Activated T-cell treated with anti-CD3 and anti-CD28 coated beads for 48 hours (primary cell): Measurements from ENCODE around the gene MLXIP.
A peak's percentile ranks its signal among the peaks of the same experiment; 100 is the strongest.
"Not testable (repeated sequence)": the region's sequence is repeated elsewhere in the genome, so short reads cannot be mapped to it uniquely, and the experiment has no call there.

ENCODE experiments used
- DNase-seq: peaks from one replicate; pipeline ENCODE4 v3.0.0-alpha.2; 2020; ENCODE audit warnings: low read depth

The MLXIP gene

DNA sequence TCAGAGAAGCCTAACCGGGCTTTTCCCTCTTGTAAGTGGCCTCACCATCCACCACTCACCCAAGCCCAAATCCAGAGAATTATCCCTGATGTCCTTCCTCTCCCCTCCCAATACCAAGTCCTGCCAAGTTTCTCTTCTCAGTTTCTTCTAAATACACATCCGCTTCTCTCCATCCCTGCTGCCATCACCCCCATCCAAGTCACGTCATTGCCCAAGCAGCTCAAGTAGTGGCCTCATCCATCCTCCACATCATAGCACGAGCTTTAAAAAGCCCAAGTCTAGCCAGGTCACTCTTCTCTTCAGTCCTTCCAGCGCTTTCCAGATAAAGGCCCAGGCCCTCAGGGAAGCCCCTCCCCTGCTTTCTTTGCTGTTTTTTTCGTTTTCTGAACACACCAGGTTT lies 70.1 kb downstream of the MLXIP start:
- DNase-seq = no peak

DNA sequence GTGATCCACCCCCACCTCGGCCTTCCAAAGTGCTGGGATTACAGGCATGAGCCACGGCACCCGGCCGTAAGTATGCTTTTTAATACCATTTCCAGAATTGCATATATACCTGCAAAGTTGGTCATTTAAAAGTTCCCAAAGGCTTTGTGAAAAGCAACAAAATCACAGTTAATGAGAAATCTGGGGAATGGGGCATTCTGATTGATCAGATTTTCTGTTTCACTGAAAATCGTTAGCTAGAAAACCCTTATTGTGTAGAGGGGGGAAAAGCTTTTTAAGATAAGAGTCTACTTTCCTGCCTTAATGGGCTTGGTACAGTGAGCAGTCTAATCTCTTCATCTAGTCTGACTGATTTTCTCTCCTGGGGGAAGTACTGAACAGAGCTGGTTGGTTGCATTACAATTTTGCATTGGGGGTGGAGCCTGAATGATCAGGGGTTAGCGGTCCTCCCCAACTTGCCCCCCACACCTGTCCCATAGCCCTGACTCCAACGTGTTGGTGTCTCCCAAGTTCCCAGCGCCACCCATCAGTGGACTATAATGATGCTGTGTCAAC lies 71.6 kb downstream of the MLXIP start:
- DNase-seq = no peak

DNA sequence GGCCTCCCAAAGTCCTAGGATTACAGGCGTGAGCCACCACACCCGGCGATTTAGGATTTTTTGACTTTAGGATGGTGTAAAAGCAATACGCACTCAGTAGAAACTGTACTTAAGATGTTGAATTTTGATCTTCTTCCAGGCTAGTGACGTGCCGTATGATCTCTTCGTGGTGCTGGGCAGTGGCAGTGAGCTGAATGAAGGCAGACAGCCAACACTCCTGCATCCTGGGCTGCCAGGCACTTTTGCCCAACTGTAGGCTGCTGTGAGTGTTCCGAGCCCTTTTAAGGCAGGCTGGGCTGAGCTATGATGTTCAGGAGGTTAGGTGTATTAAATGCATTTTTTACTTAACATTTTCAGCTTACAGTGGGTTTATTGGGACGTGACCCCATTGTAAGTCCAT lies 74.2 kb downstream of the MLXIP start:
- DNase-seq = no peak

DNA sequence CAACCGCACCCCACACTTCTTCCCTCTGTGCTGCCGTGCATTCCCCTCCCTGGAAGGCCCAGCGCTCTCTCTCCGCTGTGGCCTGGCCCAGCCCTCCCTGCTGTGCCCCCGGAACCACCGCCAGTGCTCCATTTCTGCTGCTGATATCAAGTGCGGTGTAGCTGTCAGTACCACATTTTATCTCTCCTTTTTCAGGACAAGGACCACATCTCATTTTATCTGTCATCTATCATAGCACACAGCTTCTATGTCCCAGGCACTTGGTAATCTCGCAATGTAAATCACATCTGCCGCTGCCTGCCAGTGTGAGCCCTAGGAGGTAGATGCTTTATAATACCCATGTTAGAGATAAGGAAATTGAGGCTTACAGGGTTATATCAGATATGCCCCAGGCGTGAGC lies 77.1 kb downstream of the MLXIP start:
- DNase-seq = no peak

DNA sequence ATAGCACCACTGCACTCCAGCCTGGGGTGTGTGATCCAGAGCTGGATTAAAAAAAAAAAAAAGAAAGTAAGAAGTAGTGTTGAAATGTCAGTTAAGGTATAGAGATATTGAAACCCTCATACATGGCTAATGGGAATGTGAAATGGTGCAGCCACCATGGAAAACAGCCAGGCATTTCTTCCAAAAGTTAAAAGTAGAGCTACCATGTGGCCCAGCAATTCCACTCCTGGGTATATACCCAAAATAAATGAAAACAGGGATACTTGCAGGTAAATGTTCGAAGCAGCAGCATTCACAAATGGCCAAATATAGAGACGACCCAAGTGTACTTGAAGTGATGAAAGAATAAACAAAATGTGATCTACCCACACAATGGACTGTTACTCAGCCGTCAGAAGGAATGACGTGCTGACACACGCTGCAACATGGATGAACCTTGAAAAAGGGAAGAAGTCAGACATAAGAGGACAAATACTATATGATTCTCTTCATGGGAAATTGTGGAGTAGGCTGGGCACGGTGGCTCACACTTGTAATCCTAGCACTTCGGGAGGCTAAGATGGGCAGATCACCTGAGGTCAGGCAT lies 80.2 kb downstream of the MLXIP start:
- DNase-seq = no peak

DNA sequence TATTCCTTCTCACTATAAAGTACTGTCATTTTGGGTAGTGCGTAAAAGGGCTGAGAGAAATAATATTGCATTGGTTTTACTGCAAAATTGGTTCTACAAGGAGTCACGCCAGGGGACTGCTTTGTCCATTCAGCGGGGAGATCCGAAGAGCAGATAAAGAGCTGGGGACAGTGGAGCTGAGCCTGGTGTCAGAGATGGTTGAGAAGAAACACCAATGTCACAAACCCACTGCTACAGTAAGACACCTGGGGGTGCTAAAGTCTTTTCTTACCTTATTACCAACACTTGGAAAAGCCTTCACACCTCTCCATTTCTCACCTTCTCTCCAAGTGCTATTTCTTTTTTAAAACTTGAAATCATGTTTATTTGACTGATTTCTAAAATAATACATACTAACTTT lies 81.3 kb downstream of the MLXIP start:
- DNase-seq = no peak

DNA sequence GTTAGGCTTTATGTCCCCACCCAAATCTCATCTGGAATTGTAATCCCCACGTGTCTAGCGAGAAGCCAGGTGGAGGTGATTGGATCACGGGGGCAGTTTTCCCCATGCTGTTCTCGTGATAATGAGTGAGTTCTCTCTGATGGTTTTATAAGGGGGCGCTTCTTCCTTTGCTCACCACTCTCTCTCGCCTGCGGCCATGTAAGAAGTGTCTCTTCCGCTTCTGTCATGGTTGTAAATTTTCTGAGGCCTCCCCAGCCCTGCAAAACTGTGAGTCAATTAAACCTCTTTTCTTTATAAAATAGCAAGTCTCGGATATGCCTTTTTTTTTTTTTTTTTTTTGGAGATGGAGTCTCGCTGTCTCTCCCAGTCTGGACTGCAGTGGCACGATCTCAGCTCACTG lies 82.2 kb downstream of the MLXIP start:
- no peak for DNase-seq

DNA sequence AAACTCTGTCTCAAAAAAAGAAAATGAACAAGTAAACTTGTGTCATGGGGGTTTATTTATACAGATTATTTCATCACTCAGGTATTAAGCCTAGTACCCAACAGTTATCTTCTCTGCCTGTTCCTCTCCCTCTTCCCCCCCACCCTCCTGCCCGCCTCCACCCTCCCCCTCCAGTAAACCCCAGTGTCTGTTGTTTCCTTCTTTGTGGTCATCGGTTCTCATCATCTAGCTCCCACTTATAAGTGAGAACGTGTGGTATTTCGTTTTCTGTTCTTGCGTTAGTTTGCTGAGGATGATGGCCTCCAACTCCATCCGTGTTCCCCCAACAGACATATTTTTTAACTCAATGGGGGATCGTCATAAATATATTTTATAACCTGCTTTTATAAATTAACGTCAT lies 83.1 kb downstream of the MLXIP start:
- no peak for DNase-seq

DNA sequence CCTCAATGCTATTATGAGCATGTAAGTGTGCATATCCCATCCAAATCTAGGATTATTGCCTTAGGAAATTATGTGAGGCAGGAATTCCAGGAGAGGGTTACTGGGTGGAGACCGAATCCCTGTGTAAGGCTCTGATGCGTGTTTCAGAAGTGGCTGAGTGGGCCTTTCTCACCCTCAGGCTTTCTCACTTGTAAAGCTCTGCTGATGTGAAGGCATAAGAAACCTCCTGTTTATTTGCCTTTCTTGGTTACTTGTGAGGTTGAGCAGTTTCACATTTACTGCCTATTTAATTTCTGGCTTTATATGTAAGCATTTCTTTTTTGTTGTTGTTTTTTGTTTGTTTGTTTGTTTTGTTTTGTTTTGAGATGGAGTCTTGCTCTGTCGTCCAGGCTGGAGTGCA lies 84.4 kb downstream of the MLXIP start:
- no peak for DNase-seq

DNA sequence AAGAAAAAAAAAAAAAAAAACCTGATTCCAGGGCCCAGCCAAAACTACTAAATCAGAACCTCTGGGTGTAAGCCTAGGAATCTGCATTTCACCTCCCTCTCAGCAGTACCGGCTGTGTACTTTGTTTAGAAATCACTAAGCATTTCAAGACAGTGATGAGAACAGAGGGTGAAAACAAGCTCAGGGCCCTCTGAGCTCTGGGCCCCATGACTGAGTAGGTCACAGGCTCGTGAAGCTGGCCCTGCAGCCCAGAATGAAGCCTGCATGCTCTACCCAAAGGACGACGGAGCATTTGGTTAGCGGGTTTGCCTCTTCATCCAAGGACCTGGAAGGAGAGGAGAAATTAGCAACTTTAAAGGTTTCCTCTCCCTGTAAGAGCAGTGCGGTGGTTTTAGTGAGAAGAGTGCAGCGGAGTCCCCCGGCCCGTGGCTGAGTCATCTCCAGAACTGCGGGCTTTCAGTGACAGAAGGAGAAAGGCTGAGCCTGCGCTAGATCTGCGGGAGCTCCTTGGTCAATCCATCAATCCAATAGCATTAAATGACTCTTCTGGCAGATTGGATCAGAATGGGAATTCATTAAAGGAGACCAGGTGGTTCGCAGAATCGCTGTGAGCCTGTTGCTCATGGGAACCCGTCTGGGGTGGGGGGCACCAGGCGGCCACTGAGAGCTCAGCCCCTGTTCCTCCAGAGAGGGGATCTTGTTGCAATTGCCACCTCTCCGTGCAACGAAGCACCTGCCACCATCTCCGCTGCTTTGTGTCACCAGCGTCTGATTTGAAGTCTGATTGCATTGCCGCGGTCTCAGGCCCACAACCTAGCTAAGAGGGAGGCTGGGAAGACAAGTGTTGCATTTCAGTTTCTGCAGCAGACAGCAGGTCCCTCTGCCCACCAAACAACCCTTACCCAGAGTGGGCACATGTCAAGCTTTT lies 88.1 kb downstream of the MLXIP start:
- peak; percentile 58 for DNase-seq

DNA sequence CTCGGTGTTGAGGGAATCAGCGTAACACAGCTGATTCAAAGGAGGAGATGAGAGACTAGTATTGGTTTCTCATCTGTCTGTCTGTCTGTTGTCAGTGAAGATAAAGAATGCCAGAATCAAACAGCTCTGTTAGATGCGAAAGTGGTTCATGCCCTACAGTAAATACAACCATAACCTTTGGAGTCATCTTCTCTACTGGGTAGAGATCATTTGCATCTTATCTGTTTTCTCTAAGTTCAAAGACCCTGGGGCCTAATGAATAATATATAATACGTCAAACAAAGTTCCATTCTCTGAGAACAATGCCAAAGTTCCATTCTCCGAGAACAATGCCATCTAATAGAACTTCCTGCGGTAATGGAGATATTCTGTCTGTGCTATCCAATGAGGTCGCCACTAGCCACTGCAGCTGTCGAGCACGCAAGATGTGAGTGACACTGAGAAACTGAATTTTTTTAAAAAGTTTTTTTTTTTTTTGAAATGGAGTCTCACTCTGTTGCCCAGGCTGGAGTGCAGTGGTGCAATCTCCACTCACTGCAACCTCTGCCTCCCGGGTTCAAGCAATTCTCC lies 88.9 kb downstream of the MLXIP start:
- no peak for DNase-seq

DNA sequence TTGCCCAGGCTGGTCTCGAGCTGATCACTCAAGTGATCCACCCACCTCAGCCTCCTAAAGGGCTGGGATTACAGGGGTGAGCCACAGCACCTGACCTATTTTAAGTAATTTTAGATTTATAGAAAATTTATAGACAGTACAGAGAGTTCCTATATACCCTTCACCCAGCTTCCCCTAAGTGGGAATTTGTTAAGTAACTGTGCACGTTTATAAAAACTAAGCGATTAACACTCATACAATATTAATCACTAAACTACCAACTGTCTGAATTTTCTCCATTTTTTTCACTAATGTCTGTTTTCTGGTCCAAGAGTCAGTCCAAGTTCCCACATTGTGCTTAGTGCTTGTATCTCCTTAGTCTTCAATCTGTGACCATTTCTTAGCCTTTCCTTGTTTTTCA lies 89.9 kb downstream of the MLXIP start:
- no peak for DNase-seq

DNA sequence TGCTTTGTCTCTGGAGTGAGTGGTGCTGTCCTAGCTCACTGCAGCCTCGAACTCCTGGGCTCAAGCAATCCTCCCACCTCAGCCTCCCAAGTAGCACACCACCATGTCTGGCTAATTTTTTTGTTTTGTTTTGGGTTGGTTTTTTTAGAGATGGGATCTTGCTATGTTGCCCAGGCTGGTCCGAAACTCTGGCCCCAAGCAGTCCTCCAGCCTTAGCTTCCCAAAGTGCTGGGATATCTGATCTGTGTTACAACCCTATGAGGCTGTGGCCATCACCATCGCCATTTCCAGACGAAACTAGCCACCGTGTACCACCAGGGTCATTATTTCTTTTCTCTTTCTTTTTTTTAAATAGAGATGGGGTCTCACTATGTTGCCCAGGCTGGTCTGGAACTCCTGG lies 92.8 kb downstream of the MLXIP start:
- no peak for DNase-seq

DNA sequence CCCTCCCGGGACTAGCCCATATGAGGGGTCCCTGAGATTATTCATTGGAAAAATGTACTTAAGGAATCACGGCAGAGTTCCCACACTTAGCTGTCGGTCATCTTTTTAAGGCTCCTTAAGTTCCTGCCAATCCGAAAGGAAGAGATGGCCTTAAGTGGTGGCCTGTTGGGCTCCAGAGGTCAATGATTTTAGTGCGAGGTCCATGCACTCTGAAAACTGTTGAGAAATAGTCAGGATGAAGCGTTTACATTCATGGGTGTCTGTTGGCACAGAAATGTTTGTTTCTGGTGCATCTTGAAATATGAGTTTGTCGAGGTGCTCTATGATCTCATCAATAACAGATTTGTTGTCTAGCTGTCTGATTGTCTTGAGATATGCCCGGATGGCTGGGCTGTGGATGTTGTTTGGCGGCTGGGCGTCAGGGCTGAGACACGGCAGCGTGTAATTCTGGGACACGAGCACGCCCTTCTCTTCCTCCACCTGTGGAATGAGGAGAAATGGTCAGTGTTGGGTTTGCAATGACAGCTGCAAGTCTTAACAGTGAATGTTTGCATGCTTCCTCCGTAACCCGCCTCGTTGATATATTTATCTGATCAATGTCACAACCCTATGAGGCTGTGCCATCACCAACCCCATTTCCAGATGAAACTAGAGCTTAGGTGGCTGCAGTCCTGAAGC lies 93.8 kb downstream of the MLXIP start:
- DNase-seq = no peak

DNA sequence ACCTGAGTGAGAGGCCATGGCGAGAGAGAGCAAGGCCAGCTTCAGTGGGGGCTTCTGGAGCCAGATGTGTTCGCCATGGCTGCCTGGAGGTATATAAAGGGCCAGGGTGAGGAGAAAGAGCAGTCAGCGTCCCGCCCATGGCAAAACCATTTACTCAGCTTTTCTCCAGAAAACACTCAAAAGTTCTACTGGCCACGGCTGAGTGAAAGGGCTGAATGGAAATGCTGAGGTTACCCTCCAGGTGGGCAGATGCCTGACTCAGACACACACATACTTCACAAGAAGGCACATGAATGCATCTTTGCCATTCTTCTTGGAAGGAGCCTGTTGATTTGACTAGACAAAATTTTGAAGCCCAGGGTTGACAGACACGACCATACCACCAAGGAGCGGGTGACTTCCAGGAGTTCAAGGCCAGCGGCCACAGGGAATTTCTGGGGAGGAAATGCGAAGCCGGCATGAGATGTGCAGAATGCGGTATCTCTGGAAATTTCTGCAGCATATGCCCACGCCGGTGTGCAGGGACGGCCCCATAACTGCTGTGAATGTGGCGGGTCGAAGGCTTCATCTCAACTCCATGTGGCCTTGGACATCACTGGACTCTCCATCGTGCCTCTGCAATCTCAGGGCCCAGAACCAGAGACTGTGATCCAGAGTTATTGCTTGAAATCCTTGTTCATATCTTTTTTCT lies 95.7 kb downstream of the MLXIP start, which contains the start of gene IL31:
Gene IL31 (minus strand): TSS at position 67 of the 691 bp plus-strand sequence. CDS start 49 bp downstream, at position 18.
- peak; percentile 45 for DNase-seq

DNA sequence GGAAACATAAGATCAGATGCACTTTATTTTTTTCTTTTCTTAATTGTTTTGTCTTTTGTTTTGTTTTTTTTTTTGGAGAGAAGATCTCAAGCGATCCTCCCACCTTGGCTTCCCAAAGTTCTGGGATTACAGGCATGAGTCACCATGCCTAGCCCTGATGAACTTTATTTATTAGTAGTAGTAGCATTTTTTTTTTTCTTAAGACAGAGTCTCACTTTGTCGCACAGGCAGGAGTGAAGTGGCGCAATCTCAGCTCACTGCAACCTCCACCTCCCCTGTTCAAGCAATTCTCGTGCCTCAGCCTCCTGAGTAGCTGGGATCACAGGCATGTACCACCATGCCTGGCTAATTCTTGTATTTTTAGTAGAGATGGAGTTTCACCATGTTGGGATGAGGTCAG lies 97.9 kb downstream of the MLXIP start:
- DNase-seq = not testable (repeated sequence)

DNA sequence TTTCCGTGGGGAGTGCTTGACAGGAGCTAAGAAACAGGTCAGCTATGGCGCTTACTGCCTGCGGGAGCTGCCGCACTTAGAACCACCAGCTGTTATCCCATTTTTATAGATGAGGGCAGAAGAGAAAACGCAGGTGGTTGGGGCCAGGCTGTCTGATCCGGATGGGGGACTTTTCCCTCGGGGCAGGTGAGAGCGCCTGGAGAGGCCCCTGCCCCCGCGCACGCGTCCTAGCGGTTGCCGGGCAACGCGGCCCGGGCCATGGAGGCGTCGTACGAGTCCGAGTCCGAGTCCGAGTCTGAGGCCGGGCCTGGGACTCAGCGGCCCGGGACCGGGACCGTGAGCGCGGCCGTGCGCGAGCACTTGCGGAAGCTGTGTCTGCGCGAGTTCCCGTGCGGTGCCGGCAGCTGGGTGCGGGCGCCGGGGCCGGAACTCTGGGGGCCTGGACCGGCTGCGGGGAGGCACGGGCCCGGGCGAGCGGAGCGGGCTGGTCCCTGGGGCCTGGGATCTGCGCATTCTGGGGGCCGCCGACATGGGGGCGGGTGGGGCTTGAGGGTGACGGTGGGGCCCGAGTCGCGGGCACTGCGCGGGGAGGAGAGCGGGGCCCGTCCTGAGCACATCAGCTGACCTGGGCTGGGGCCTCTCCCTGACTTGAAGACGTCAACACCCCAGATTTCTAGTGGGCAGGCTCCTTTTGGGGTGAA lies 104.5 kb downstream of the MLXIP start, which contains the start of gene LRRC43:
Gene LRRC43 (plus strand): TSS at position 237 of the 701 bp plus-strand sequence. CDS start 22 bp downstream, at position 259.
- DNase-seq = no peak

DNA sequence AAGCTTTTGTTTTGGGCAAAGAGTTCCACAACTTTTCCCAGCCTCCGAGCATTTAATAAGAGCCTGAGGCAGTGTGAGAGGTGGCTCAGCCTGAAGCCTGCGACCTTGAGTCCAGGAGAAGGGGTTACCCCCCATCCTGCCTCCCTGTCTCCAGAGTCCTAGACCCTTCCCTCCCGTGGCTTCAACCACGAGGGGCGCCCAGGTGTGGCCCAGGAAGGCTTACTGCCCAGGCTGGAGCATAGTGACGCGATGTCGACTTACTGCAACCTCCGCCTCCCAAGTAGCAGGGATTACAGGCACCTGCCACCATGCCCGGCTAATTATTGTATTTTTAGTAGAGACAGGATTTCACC lies 105.0 kb downstream of the MLXIP start:
- DNase-seq = no peak

DNA sequence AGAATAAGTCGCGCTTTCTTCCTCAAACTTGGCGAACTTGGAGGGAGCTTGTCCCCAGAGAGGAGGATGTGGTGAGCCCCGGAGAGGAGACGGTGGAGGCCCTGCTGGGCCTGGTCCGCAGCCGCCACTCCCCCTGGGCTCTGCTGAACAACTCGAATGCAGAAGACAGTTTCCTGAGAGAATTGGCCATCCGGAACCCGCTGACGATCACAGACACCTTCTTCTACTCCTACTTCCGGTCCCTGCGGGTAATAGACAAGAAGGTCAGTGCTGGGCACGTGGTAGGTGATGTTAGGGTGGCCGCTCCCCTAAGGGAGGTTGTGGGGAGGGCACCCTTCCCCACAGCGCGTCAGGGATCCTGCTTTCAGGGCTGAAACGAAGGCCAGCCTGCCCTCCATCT lies 106.0 kb downstream of the MLXIP start:
- no peak for DNase-seq

DNA sequence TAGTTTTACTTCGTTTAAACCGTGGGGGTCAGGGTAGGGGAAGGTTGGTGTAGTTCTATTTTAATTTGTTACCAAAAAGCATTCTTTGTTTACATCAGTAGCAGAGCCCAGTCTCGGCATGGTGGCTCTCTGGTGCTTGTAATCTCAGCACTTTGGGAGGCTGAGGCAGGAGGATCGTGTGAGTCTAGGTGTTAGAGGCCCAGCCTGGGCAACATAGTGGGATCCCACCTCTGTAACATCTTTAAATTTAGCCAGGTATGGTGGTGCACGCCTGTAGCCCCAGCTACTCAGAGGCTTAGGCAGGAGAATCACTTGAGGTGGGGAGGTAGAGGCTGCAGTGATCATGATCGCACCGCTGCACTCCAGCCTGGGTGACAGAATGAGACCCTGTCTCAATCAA lies 106.5 kb downstream of the MLXIP start:
- DNase-seq = no peak

DNA sequence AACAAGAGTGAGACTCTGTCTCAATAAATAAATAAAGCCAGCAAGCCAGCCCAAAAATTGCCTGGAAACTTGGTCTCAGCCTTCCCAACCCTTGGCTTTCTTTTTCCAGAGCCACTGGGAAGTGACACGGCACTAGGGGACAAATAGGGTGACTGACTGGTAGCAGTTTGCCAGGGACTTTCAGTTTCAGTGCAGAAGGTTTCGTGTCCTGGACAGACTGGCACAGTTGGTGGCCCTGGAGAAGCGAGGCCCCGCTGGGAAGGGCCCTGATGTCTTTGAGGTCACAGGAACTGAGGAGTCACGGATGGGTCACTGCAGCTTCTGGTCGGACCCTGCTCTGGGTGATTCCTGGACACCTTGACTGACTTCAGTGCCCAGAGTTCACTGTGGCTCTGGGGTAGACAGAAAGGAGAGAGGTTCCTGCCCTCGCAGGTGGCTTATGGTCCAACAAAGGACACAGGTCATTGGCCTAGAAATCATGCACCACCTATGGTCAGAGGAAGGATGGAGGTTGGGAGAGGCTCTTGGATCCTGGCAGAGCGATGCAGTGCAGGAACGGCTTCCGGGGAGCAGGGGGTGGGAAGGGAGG lies 107.0 kb downstream of the MLXIP start:
- no peak for DNase-seq
